Karpas-422 (cell line): ENCODE data around the gene MAGEB4. TPM values are rescaled to one million over a fixed set of nuclear protein-coding genes. Genes with fewer than 3 reads are reported as not detected.

ENCODE experiments used
- DNase-seq: peaks from one replicate; pipeline ENCODE4 v3.0.0-alpha.2; 2015
- H2AFZ ChIP-seq: fragments of 200-600 bp; sonication (generic); 2 replicates; pipeline ENCODE4 v1.6.1; 2014; ENCODE audit warnings: antibody characterized with exemption, low read length, mixed read lengths
- H3K27ac ChIP-seq: fragments of 200-600 bp; sonication (generic); 2 replicates; pipeline ENCODE4 v1.5.1; 2014; ENCODE audit warnings: mild to moderate bottlenecking, low read length, moderate library complexity
- H3K27me3 ChIP-seq: fragments of 200-600 bp; sonication (generic); 2 replicates; pipeline ENCODE4 v1.6.1; 2014; ENCODE audit warnings: low read length, mixed read lengths
- H3K36me3 ChIP-seq: fragments of 200-600 bp; sonication (generic); 2 replicates; pipeline ENCODE4 v1.6.1; 2014; ENCODE audit warnings: low read length, mixed read lengths; ENCODE audit not compliant: insufficient read depth
- H3K4me1 ChIP-seq: fragments of 200-600 bp; sonication (generic); 2 replicates; pipeline ENCODE4 v1.6.1; 2014; ENCODE audit warnings: mild to moderate bottlenecking, low read length, mixed read lengths
- H3K4me2 ChIP-seq: fragments of 200-600 bp; sonication (generic); 2 replicates; pipeline ENCODE4 v1.6.1; 2014; ENCODE audit warnings: low read length, low read depth, mild to moderate bottlenecking; ENCODE audit not compliant: poor library complexity, severe bottlenecking
- H3K4me3 ChIP-seq: fragments of 200-600 bp; sonication (generic); 2 replicates; pipeline ENCODE4 v1.5.1; 2014; ENCODE audit warnings: mild to moderate bottlenecking, antibody characterized with exemption, low read length, mixed read lengths
- H3K79me2 ChIP-seq: fragments of 200-600 bp; sonication (generic); 2 replicates; pipeline ENCODE4 v1.6.1; 2014; ENCODE audit warnings: mild to moderate bottlenecking, low read length, mixed read lengths
- H3K9ac ChIP-seq: fragments of 200-600 bp; sonication (generic); 2 replicates; pipeline ENCODE4 v1.6.0; 2014; ENCODE audit warnings: low read length
- H3K9me2 ChIP-seq: fragments of 200-600 bp; sonication (generic), shearing (Covaris generic); replicated peaks from 2 replicates; pipeline ENCODE4 v1.6.0; 2014; ENCODE audit warnings: mild to moderate bottlenecking, low read length, moderate library complexity; ENCODE audit not compliant: insufficient read depth
- H3K9me3 ChIP-seq: fragments of 300-700, 200-600 bp; sonication (generic); 2 replicates; pipeline ENCODE4 v1.6.1; 2014; ENCODE audit warnings: low read length, mixed read lengths
- H4K20me1 ChIP-seq: fragments of 200-600 bp; sonication (generic); 2 replicates; pipeline ENCODE4 v1.6.1; 2014; ENCODE audit warnings: mild to moderate bottlenecking, antibody characterized with exemption, low read length, low read depth; ENCODE audit not compliant: insufficient read depth
- total RNA-seq: library from RNA; depleted of rRNA; stranded (reverse); fragments of >200 nt; shearing (Covaris generic); gene quantifications from 2 replicates; pipeline ENCODE4 v1.2.3, GENCODE V29; 2014; ENCODE audit warnings: low replicate concordance

Gene MAGEB4
- total RNA-seq, 1 experiment from 2014 or later, result not detected

- H3K27ac ChIP-seq, result no peak overlapping the region
- no peak overlapping the region for H3K4me2 ChIP-seq
- no peak for DNase-seq
- H4K20me1 ChIP-seq, result no peaks in the 10 kb centered on the region
- no peaks in the 10 kb centered on the region for H3K4me1 ChIP-seq
- no peaks in the 10 kb centered on the region for H3K36me3 ChIP-seq
- H2AFZ ChIP-seq, result no peak overlapping the region
- H3K27me3 ChIP-seq, result no peaks in the 10 kb centered on the region
- no peaks in the 10 kb centered on the region for H3K9me2 ChIP-seq
- H3K4me3 ChIP-seq, result no peak overlapping the region
- no peaks in the 10 kb centered on the region for H3K79me2 ChIP-seq
- 0 out of 2 replicates have a peak, but pooled peaks cover 3% of the 10 kb centered on the region for H3K9me3 ChIP-seq
- H3K9ac ChIP-seq, result no peak overlapping the region
These were observed 17.3 kb upstream of the MAGEB4 start for GRCh38 chrX:30224536-30224935.

DNA sequence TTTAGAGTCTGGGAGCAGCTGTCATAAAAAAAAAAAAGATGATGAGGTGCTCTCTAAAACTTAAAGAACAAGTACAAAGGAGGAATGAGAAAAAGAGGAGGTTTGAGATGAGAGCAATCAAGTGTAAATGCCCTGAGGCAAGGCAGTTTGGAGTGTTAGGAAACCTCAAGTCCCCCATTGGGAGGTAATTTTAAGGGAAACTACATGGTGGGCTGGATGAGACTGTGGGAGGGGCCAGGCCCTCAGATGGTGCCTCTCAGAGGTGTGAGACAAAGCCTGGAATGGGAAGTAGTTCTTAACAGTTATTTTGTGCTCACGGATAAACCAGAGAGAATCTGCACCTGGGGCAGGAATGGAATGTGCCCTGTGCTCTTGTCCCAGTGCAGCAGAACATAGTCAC is 13.3 kb upstream of the MAGEB4 start:
- no peak for DNase-seq
- no peaks in the 10 kb centered on the region for H3K36me3 ChIP-seq
- H4K20me1 ChIP-seq, result no peaks in the 10 kb centered on the region
- H3K4me3 ChIP-seq, result no peak overlapping the region
- H3K27me3 ChIP-seq, result no peaks in the 10 kb centered on the region
- H3K9me2 ChIP-seq, result no peaks in the 10 kb centered on the region
- H3K4me1 ChIP-seq, result no peaks in the 10 kb centered on the region
- no peaks in the 10 kb centered on the region for H3K79me2 ChIP-seq
- H3K4me2 ChIP-seq, result no peak overlapping the region
- no peak overlapping the region for H2AFZ ChIP-seq
- H3K9me3 ChIP-seq, result 0 out of 2 replicates have a peak, but pooled peaks cover 3% of the 10 kb centered on the region
- H3K9ac ChIP-seq, result no peak overlapping the region
- H3K27ac ChIP-seq, result no peak overlapping the region

DNA sequence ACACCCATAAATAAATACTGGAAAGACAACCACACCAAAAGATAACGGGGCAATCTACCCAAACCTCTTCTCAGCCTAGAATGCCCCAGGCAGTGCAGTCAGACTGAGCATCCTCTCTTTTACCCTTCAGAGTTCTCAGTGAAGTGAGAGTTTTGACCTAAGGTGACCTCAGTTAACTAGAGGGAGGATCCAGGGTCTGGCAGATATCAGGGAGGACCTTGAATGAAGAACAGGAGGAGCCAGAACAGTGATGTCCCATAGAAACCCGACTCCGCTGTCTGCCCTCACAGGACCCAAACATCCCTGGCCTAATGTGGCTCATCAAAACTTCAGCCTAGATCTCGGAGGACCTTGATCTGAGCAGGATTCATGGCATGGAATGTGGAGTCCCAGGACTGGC is 11.4 kb upstream of the MAGEB4 start, which contains the start of gene MAGEB3:
MAGEB3 (plus strand) TSS at position 263 of the 400 bp plus-strand sequence. CDS start 5,268 bp downstream, outside the sequence.
- 0 out of 2 replicates have a peak, but pooled peaks cover 3% of the 10 kb centered on the region for H3K9me3 ChIP-seq
- no peaks in the 10 kb centered on the region for H3K27me3 ChIP-seq
- no peaks in the 10 kb centered on the region for H3K9me2 ChIP-seq
- H3K4me3 ChIP-seq, result no peak within 1 kb of the TSS
- no peak within 1 kb of the TSS for H3K4me2 ChIP-seq
- H3K9ac ChIP-seq, result no peak within 1 kb of the TSS
- H2AFZ ChIP-seq, result no peak within 1 kb of the TSS
- no peaks in the 10 kb centered on the region for H3K79me2 ChIP-seq
- H3K27ac ChIP-seq, result no peak within 1 kb of the TSS
- no peaks in the 10 kb centered on the region for H4K20me1 ChIP-seq
- no peaks in the 10 kb centered on the region for H3K4me1 ChIP-seq
- no peaks in the 10 kb centered on the region for H3K36me3 ChIP-seq
- no peak for DNase-seq

DNA sequence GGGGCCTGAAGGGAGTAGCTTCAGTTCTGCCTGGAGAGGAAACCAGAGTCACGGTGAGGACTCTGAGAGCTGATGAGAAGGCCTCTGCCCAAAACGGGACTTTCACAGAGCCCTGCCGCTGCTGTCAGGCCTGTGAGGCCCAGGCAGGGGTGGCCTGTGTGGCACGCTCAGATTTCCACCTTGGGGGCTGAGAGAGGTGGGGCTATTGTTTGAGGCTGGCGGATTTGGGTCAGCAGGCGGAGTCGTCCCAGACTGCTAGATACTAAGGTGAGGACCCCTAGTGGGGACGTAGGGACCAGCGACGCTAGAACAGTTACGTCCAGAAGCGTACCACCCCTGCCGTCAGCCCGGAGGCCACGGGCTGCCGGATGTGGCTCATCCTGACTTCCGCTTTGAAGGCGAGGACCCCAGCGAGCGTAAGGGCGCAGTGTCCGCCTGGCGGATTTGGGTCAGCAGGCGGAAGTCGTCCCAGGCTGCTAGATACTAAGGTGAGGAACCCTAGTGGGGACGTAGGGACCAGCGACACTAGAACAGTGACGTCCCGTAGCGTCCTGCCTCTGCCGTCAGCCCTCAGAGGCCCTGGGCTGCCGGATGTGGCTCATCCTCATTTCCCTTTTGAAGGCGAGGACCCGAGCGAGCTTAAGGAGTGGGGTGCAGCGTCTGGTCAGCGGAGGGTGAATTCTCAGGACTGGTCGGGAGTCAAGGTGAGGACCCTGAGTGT is 5.1 kb downstream of the MAGEB4 start, which contains the start of gene MAGEB1:
MAGEB1 (plus strand) TSS at position 378 of the 721 bp plus-strand sequence. CDS start 3,348 bp downstream, outside the sequence.
- Histone ChIP-seq H3K36me3 (no peaks in the 10 kb centered on the region), H3K27ac (no peak within 1 kb of the TSS), H3K4me3 (no peak within 1 kb of the TSS), H3K9ac (no peak within 1 kb of the TSS), H3K9me3 (no peaks in the 10 kb centered on the region), H3K9me2 (no peaks in the 10 kb centered on the region), H3K4me2 (no peak within 1 kb of the TSS), H3K4me1 (no peaks in the 10 kb centered on the region), H2AFZ (no peak within 1 kb of the TSS), H3K79me2 (no peaks in the 10 kb centered on the region), H3K27me3 (no peaks in the 10 kb centered on the region), H4K20me1 (no peaks in the 10 kb centered on the region)
- no peak for DNase-seq

DNA sequence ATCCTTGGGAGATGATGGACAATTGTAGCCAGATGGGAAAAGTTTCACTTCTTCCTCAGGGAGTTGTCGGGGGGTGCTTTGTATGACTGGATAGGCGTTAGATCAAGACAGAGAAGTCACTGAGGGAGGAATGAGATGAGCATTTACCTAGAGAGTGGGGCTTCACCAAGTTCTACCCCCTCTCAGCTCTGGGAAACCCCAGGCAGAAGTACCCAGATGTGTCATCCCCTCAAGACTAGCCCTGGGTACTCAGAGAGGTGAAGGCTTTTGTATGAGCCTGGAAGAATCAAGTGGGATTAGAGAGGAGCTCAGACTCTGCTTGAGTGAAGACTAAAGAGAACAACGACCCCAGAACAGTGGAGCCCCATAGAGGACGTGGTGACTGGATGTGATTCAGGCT is 7.1 kb downstream of the MAGEB4 start:
- Histone ChIP-seq H3K4me2 (no peak overlapping the region), H3K79me2 (no peaks in the 10 kb centered on the region), H3K9me2 (no peaks in the 10 kb centered on the region), H3K4me1 (no peaks in the 10 kb centered on the region), H3K4me3 (no peak overlapping the region), H3K27me3 (no peaks in the 10 kb centered on the region), H3K9ac (no peak overlapping the region), H2AFZ (no peak overlapping the region), H3K36me3 (no peaks in the 10 kb centered on the region), H4K20me1 (no peaks in the 10 kb centered on the region), H3K9me3 (no peaks in the 10 kb centered on the region), H3K27ac (no peak overlapping the region)
- no peak for DNase-seq

DNA sequence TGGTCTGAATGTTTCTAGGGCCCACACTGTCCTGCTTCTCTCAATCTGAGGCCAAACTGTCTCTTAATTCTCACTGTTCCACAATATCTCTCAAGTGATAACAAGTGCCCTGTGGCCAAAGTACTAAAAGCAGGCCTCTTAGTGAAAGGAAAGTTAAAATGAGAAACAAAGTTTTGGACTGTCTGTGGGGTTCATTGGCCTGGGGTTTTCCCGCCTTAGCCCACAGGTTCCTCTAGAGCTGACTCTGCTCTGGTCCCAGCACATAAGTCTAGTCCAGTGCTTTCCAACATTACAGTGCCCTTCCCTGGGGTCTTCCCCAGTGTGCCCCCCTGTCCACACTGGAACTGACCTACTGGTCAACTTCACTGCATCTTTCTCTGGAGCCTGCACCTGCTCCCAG is 11.5 kb downstream of the MAGEB4 start:
- no peaks in the 10 kb centered on the region for H4K20me1 ChIP-seq
- H2AFZ ChIP-seq, result no peak overlapping the region
- H3K4me3 ChIP-seq, result no peak overlapping the region
- H3K9me3 ChIP-seq, result no peaks in the 10 kb centered on the region
- H3K27me3 ChIP-seq, result no peaks in the 10 kb centered on the region
- no peaks in the 10 kb centered on the region for H3K9me2 ChIP-seq
- no peaks in the 10 kb centered on the region for H3K36me3 ChIP-seq
- H3K27ac ChIP-seq, result no peak overlapping the region
- no peaks in the 10 kb centered on the region for H3K4me1 ChIP-seq
- H3K4me2 ChIP-seq, result no peak overlapping the region
- no peaks in the 10 kb centered on the region for H3K79me2 ChIP-seq
- no peak for DNase-seq
- no peak overlapping the region for H3K9ac ChIP-seq

DNA sequence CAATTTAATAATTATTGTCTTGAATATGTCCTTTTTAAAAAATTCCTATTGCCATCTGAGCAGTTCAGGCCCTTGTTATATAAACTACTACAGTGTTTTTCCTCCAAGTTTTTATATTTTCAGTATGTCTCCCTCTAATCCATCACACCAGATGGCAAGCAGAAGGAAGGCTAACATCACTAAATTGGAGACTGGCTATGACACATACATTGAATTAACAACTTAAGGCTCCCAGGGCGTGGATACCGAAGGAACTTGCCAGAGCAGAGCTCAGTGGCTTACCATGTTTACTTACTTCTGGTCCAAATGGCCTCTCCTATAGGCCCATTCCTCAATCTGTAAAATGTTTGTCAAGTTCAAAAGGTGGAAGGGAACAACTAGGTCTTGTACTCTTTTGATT is 18.1 kb downstream of the MAGEB4 start:
- Histone ChIP-seq H3K36me3 (no peaks in the 10 kb centered on the region), H3K4me2 (no peak overlapping the region), H3K4me1 (no peaks in the 10 kb centered on the region), H3K9ac (no peak overlapping the region), H2AFZ (no peak overlapping the region), H3K9me2 (no peaks in the 10 kb centered on the region), H3K27ac (no peak overlapping the region), H4K20me1 (no peaks in the 10 kb centered on the region), H3K9me3 (no peaks in the 10 kb centered on the region), H3K4me3 (no peak overlapping the region), H3K79me2 (no peaks in the 10 kb centered on the region), H3K27me3 (no peaks in the 10 kb centered on the region)
- no peak for DNase-seq

- H3K27me3 ChIP-seq, result no peaks in the 10 kb centered on the region
- H3K9ac ChIP-seq, result no peak overlapping the region
- H3K9me2 ChIP-seq, result no peaks in the 10 kb centered on the region
- H3K79me2 ChIP-seq, result no peaks in the 10 kb centered on the region
- H4K20me1 ChIP-seq, result no peaks in the 10 kb centered on the region
- no peak overlapping the region for H2AFZ ChIP-seq
- H3K4me1 ChIP-seq, result no peaks in the 10 kb centered on the region
- DNase-seq, result no peak
- H3K4me2 ChIP-seq, result no peak overlapping the region
- no peaks in the 10 kb centered on the region for H3K9me3 ChIP-seq
- no peak overlapping the region for H3K27ac ChIP-seq
- no peak overlapping the region for H3K4me3 ChIP-seq
- no peaks in the 10 kb centered on the region for H3K36me3 ChIP-seq
These were observed 19.2 kb downstream of the MAGEB4 start for GRCh38 chrX:30261012-30261411.
